Measurements from ENCODE around the gene DNAH8.

Gene DNAH8

GRCh38 chr6:38702558-38703397 lies 12.3 kb upstream of the DNAH8 start, which contains the start of gene GLO1:
Gene GLO1, minus strand, starts transcription at chr6:38703145. Its CDS starts 91 bp downstream, at chr6:38703054.
- peak within 1 kb of the TSS; percentile 67 to 76 for H3K4me3 ChIP-seq (replicated peaks in 1 of 2; ENCODE audit: low read depth in 2 of 2, low read length in 2 of 2)
- DNase-seq (ENCODE audit: low read depth in 2 of 2): peak; percentile 99
- no peak for TF ChIP-seq CTCF (IDR thresholded peaks at IDR 0.05; ENCODE audit: low read depth, low read length)

GRCh38 chr6:38703949-38704590 lies 11.0 kb upstream of the DNAH8 start:
- no peak for TF ChIP-seq CTCF (IDR thresholded peaks at IDR 0.05; ENCODE audit: low read depth, low read length)
- H3K4me3 ChIP-seq (replicated peaks in 1 of 2; ENCODE audit: low read depth in 2 of 2, low read length in 2 of 2): no peak overlapping the region
- DNase-seq (ENCODE audit: low read depth in 2 of 2): peak in 1 of 2 donors; percentile 21

GRCh38 chr6:38705924-38706323 lies 9.2 kb upstream of the DNAH8 start:
- no peak for DNase-seq (ENCODE audit: low read depth in 2 of 2)
- TF ChIP-seq CTCF (IDR thresholded peaks at IDR 0.05; ENCODE audit: low read depth, low read length): no peak
- H3K4me3 ChIP-seq (replicated peaks in 1 of 2; ENCODE audit: low read depth in 2 of 2, low read length in 2 of 2): no peak overlapping the region

- no peak for DNase-seq (ENCODE audit: low read depth in 2 of 2)
- no peak for TF ChIP-seq CTCF (IDR thresholded peaks at IDR 0.05; ENCODE audit: low read depth, low read length)
Measured at GRCh38 chr6:38708496-38708895, 6.6 kb upstream of the DNAH8 start.

GRCh38 chr6:38713812-38714211 lies 1.3 kb upstream of the DNAH8 start:
- H3K4me3 ChIP-seq (replicated peaks in 1 of 2; ENCODE audit: low read depth in 2 of 2, low read length in 2 of 2): no peak overlapping the region
- DNase-seq (ENCODE audit: low read depth in 2 of 2): peak in 1 of 2 donors; percentile 12
- TF ChIP-seq CTCF (IDR thresholded peaks at IDR 0.05; ENCODE audit: low read depth, low read length): no peak

More at GRCh38 chr6:38708496-38708895, 6.6 kb upstream of the DNAH8 start:
- no peak overlapping the region for H3K4me3 ChIP-seq (replicated peaks in 1 of 2; ENCODE audit: low read depth in 2 of 2, low read length in 2 of 2)

DNA sequence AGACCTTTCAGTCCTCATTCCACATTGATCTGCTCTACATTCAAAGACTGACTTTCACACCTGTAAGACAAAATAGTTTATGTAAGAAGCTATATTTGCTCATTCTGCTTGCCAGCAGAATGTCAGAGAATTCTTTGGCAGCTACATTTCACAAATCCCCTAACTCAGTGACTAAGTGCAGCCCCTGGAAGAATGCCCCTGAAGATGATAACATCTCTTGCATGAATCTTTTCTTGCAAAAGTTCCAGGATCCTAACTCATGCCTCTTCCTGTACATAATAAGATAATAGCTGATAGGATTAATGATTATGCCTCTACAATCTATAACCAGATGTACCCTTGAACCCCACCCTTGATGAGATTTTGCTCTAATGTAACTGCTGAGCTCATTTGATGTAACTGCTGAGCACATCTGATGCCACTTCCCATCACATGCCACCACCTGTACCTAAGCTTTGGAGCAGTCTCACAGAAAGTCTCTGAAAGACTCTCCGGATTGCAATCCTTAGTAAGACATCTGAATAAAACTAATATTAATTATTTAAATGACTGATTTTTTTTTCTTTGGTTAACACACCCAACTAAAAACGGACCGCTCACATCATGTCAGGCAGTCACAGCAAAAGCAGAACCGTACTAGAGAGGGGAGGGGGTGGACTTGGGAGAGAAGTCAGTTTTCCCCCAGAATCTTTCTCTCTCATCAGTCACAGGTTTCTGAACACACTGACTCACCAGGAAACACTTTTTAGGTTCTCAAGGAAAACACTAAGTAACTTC lies 684 bp upstream of the DNAH8 start:
- TF ChIP-seq CTCF (IDR thresholded peaks at IDR 0.05; ENCODE audit: low read depth, low read length): no peak
- no peak overlapping the region for H3K4me3 ChIP-seq (replicated peaks in 1 of 2; ENCODE audit: low read depth in 2 of 2, low read length in 2 of 2)
- no peak for DNase-seq (ENCODE audit: low read depth in 2 of 2)

All from cardiac fibroblast (primary cell).